ENCODE results near the gene NAXD.
"Not testable (repeated sequence)": the region's sequence is repeated elsewhere in the genome, so short reads cannot be mapped to it uniquely, and the experiment has no call there.

NAXD gene

DNA sequence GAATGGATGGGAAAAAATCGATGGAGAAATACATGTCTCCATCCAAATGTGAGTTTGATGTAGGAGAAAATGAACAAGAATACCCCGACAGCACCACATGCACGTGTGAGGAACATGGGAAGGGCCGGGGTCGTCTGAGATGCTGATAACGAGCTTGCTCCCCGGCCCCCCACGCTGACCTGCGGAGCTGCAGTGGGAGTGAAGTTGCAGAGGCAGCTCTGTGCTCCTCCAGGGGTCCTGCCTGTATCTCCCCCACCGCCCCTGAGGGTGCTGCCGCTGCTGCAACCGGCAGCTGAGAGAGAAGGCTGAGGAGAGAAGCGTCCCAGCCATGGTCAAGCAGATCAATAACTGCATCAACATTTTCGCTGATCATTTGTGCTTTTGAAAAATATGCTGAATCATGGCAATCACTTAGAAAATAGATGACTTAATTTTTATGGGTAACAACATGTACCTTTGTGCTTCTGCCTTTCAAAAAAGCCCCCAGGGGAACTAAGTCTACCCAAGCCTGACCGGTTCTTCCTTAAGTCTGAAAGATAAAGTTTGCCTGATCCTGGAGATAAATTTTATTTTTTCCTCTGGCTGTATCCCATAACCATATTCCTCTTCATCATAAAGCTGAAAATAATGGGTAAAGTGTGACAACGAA is 18.2 kb upstream of the NAXD start:
- DNase-seq: no peak

DNA sequence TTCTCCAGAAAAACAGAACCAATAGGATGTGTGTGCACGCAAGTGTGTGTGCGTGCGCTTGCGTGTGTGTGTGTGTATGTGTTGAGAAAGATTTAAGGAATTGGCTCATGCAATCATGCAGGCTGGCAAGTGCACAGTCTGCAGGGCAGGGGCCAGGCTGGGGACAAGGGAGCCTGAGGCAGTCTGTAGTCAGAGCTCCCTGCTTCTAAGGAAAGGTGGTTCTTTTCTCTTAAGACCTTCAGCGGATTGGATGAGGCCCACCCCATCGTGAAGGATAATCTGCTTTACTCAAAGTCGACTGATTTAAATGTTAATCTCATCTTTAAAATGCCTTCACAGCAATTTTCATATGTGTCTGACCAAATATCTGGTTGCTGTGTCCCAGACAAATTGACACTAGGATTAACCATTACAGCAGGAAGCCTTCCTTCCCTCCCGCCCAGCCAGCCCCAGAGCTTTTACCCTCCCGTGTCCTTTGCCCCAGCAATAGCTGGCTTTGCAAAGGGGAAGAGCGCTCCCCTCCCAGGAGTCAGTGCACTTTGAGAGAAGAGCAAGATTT is 15.0 kb upstream of the NAXD start:
- DNase-seq: no peak

DNA sequence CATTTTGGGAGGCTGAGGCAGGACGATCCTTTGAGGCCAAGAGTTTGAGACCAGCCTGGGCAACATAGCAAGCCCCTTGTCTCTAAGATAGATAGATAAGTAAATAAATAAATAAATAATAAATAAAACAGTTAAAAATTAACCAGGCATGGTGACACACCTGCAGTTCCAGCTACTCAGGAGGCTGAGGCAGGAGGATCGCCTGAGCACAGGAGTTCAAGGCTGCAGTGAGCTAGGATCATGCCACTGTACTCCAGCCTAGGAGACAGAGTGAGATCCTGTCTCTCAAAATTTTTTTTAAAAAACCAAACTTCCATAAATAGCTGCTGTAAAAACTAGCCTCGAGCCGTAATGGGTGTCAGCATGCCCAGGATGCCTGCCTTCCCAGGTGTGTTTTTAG is 14.4 kb upstream of the NAXD start:
- no peak for DNase-seq

DNA sequence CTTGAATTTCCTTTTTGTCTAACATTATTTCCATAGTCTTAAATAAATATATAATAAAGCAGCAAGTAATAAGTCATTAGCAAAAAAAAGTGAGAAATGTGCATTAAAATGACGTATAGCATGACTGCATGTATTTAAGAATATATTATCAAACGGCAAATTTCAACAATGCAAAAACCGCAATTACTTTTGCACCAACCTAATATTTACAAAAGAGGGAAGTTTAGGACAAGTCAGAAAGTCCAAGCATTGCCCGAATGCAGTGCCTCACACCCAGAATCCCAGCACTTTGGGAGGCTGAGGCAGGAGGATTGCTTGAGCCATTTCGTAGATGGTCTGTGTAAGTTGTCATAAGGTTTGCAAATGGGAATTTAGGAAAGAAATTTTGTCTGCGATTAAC is 10.2 kb upstream of the NAXD start:
- no peak for DNase-seq

DNA sequence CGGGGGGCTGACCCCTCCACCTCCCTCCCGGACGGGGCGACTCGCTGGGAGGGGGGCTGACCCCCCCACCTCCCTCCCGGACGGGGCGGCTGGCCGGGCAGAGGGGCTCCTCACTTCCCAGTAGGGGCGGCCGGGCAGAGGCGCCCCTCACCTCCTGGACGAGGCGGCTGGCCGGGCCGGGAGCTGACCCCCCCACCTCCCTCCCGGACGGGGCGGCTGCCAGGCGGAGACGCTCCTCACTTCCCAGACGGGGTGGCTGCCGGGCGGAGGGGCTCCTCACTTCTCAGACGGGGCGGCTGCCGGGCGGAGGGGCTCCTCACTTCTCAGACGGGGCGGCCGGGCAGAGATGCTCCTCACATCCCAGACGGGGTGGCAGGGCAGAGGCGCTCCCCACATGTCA is 9.1 kb upstream of the NAXD start:
- not testable (repeated sequence) for DNase-seq

DNA sequence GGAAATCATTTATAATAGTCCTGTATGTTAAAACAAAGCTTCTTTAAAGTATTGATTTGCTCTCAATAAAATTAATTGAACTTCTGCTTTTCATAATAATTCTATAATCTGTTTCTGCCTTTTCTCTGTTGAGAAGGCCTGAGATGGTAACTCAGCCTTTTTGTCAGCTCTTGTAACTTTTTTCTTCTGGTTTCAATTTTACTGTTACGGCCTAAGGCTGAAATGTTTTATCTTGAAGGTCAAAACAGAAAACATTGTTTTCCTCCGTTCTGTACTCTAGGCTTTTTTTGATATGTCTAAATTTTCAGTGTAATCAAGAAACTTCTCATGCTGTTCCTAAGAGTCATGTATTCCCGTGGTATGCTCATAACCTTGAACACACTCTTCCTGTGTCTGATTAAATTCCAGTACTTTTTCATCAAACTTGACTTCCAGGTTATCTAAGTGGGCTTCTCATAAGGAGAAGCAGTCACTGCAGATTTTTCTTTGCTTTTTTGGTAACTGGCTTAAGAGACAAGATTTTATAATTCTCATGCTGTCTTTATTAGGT is 7.6 kb upstream of the NAXD start:
- no peak for DNase-seq

DNA sequence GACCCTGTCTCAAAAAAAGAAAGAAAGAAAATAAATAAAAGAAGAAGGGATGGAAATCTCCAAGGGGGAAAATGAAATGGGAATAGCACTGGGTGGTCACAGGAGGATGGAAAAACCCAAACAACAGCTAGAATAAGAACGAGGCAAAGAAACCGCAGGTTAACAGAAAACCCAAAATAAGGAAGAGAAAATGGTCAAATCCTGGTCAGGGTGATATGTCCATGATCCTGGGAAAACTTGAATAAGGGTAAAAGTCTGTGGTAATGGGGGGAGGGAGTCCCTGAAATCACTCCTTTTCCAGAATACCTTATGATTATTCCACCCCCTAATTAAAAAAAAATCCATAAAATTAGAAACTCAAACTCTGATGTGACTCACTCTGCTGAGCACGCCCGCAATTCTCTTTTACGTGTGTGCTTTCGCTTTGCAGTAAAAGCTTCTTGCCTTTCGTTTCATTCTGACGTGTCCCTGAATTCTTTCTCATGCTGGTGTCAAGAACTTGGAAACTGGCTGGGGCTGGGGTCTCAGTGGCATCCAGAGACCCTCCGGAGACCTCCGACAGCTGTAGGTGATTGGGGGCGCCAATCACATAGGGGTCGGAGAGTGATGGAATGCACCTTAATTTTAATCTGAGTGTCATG is 4.3 kb upstream of the NAXD start:
- no peak for DNase-seq

DNA sequence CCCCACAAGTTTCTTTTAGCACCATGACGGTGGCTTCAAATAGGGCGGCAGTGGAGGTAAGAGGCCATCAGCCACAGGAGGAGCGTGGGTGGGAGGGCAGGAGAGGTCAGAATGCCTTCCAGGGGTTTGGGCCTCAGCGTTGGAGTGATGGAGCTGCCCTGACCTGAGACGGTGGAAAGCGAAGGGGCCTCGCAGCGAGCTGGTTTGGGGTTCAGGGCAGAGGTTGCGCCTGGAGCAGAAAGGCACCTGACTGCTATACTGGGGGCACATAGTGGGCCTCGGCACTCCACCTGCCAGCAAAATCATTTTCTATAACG is 382 bp upstream of the NAXD start:
- DNase-seq: no peak

DNA sequence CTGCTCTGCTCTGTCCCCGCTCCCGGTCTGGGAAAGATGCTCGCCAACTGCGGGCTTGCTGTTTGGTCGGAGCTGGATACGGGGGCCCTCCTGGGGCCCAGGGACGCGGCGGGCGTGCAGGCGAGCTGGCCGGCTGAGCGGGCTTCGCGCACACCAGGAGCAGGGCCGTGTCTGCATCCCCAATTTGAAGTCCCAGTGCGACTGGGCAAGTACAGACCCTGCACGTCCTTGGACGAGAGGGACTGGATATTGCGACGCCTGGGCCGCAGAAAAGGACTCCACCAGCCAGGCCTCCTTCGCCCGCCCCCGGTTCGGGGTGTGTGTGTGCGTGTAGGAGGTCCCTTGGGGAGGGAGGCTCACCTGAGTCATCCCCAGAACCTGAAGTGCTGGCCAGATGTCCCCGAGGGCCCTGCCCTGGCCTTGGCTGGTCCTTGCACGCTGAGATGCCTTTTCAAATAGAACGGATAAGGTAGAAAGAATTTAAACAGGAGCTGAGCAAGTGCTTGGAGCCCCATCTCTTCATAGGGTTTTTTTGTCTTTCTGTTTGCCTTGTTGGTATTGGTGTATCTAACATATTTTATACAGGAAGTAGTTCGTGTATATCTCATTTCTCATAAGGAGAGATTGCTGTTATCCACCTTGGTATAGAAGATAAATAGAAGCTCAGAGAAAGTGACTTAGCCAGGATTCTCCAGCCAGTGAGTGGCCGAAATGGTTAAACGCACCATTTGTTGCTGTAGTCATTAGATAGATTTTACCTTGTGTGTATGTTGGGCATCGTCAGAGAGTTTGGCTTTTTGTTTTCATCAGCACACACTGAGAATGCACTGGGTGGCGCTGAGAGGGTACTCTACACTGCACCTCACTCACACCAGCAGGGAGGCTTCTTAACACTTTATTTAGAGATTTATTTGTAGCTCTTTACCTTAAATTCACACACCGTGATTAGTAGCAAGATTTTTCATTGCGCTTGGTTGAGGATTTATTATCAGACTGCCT is 1.1 kb downstream of the NAXD start:
- DNase-seq: no peak

DNA sequence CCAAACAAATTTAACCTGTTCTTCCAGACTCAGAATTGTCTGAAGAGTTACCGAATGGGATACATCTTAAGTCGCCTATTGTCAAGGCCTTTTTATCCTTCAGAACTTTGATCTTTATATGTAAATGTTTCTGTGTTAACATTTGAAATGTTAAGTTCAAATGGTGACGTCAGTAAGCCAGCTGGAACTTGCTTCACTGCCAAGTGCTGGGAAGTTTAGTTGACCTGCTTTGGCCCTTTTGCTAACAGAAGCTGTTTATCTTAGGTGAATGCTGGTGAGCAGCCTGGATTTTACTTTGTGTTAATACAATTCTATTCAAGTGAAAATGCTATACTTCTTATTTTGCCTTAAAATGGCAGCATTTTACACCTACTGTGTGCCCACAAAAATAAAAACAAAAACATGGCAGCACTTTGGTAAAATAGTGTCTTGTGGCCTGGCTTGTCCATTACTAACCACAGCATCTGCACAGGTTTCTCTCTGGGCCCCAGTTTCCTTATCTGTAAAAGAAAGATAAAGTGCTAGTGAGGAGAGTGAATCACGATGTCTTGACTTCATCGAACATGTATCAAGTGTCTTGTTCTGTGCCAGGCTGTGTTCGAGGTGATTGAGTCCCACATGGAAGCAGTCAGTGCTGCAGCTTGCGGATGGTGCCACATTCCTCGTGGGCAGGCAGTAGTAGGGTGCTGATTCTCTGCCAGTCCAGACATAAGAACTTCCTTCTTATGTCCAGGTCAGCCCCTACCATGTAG is 2.2 kb downstream of the NAXD start:
- no peak for DNase-seq

DNA sequence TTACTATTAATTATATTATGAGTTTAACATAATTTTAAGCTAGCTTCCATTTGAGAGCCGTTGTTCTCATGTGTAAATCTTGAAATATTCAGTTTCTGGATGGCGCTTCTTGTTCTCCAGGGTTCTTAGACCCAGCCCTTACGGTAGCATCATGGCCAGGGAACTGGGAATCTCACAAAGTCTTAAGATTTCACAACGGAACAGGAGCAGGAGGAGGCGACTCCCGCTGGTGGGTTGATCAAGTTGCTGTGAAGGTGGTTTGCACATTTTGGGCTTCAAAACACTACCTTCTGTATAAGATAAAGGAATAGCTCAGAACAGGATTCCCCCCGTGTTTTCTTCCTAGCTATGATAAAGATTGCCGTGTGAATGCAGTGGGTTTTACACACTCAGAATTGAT is 2.8 kb downstream of the NAXD start:
- DNase-seq: no peak

DNA sequence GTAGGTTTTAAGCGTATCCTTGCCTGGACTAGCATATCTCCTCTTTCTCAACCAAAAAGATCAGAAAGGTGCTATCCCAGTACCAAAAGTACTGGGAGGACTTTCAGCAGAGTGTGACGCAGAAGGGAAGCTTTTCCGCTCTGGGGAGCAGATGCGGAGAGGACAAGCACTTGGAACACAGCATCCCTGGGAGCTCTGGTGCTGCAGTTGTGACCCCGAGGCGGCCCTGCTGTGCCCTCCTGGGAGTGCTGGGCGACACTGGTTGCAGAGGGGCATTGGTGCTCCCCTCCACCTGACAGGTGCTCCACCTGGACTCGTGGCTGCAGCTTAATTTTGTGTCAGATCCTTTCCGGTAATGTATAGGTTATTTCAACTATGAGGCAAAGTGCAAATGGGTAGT is 3.4 kb downstream of the NAXD start:
- DNase-seq: no peak

DNA sequence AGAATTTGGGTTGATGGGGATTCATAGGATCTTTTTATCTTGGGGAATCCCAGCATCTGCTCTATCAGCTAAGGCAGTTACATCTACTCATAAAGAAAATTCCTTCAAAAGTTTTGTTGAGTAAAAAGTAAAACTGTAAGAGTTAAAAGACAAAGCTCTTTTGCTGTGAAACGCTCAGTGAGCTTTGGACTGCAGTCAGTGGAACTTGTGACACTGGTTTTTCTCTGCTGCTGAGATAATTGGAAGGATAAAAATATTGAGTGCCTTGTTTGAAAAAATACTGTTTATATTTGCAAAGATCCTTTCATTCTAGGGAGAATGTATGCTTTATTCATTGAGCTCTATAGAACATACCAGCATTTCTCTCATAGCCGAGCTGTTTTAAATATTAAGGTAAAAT is 5.3 kb downstream of the NAXD start:
- no peak for DNase-seq

DNA sequence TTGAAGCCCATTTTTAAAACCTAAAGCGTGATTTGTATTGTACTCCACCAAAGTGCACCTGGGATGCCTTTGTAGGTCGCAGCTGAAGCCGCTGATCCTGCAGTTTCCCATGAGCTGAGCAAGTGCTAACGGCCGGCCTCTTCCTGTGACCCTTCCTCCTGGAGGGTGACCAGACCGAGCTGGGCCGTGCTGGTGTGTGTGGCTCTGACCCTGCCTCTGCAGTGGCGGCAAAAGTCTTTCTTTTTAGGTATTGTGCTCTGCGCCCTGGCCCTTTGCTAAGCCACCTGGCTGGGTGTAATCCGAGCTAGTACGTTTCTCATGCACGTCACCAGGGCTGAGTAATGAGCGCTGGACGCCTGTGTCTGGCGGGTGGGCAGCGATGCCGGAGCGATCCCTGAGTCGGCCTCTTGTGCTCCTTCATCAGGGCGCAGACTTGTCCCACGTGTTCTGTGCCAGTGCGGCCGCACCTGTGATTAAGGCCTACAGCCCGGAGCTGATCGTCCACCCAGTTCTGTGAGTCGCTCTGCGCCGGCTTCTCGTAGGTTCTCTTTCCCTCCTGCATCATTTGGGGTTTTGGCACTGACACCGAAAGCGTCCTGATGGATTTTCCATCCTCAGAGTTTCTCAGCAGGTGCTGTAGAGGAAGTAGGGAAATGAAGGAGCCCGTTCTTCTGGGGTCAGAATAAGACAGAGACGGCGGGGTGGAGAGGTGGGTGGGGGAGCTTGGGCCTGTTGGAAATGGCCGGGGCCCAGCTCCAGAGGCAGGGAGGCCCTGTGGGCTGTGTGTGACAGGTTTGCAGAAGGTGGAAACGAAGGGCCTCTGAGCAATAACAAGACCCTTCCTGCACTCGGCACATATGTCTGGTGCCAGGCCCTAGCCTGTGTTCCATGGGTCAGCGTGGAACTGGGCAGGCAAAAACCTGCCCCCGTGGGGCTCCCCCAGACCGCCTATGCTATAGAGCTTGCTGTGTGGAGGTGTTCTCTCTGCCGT is 9.7 kb downstream of the NAXD start:
- DNase-seq: no peak

DNA sequence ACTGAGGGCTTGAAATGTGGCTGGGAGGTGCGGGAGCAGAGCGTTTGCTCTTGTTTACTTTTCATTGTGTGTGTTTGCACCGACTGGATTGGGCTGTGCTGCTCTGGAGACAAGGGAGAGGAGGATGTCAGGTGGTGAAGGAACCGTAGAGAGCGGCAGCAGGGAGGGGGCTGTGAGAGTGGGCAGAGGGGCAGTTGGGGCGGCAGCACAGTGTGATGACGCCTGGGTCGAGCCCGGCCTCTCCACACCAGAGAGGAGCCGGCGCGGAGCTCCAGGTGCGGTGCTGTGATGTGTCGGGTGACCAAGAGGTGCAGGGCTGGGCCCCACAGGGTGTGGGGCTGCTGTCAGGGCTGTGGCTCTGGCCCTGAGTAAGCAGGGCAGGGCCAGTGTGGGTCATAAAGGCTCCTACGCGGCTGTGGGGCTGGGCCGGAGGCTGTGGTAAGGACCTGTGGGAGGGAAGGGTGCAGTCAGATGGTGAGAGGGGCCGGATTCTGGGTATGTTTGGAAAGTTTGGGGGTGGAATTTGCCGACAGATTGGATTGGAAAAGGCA is 10.5 kb downstream of the NAXD start:
- DNase-seq: no peak

DNA sequence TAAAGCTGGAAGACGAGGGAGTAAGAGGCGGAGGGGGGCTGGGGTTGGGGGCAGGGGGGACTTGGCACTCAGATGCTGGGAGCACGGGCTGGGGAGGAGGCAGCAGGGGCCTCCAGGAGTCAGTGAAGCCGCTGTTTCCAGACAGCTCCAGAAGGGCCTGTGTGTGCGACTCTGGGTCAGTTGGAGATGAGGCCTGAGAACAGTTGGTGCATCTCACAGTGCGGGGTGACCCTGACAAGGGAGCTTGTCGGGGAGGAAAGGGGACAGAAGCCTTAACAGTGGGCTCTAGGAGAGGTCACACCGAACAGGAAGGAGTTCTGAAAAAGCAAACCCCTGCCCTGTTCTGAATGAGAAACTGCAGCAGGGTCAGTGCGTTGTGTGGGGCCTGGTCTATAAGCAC is 11.2 kb downstream of the NAXD start:
- DNase-seq: no peak

DNA sequence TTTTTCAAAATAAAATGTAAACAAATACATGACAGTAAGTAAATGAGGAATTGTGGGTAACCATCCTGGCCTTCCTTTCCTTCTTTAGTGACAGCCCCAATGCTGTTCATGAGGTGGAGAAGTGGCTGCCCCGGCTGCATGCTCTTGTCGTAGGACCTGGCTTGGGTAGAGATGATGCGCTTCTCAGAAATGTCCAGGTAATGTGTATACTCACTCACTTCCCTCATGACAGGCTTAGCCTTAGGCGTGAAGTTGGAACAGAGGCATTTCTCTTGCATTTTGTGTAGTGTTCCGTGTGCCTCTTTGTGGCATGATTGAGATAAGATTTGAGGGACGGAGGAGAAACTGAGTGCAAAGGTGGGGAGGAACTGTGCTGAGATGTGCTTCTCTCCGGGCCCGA is 12.0 kb downstream of the NAXD start:
- DNase-seq: no peak

DNA sequence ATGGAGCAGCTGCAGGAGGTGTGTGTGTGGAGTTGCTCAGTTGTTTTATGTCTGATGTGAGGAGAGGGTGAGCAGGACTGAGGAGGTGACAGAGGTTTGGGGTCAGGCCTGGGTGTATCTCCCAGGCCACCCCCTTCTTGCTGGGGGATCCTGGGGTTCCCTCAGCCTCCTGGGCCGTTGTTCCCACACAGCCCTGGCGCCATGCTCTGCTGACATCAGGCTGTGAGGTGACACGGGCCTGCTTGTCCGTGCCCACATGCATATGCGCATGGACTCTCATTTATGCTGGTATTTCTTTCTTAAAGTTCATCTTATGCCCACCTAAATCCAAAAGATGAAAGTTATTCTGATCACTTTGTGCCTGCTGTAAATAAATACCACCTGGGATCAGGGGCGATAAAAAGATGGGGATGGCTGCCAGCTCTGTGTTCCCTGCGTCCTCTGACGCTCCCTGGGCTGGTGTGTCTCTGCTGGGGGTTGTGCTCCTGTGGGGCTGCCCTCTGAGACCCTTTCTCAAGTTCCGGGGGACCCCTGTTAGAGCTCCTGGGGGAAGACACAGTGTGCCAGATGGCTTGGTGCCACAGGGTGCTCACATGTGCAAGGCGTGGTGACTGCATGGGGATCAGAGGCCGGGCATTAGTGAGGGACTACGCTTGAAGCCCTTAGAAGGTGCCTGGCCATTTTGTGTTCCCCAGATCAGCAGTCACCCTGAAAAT is 12.6 kb downstream of the NAXD start:
- DNase-seq: no peak

DNA sequence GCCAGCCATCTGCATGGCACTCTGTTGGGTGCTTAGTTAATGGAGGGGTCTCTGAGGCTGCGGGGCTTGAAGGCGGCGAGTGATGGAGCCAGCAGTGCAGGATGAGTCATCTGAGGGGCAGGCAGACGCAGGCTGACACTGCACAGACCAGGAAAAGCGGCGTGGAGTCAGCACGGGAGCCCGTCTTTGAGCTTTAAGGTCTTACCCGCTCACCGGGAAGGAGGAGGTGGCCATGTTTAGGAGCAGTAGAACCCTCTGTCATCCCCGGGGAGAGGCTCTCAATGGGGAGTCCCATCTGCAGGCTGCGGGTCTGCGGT is 13.1 kb downstream of the NAXD start:
- DNase-seq: no peak

DNA sequence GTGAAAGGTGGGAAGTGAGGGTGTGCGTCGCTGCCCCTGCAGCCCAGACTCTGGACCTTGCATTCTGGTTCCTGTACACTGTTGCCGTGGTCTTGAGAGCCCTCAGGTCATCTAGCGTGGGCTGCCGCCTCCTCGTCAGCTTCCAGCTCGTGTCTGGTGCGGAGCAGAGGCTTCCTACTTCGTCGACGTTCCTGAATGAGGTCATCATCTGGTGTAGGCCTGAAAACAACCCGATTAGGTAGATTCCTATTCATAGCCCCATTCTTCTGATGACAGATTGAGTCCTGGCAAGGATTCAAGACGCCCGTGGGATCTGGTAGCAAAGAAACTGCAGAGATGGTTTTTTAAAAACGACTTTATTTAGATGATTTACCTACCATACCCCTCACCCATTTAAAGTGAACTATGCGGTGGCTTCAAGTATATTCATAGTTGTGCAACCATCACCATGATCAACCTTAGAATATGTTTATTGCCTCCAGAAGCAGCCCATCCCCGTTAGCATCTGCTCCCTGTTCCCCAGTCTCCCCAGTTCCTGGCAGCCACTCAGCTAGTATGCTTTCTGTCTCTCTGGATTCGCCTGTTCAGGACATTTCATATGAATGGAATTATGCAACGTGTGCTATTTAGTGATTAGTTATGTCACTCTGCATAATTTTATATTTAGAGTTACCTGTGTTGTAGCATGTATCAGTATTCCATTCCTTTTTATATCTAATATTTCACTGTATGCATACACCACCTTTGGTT is 13.8 kb downstream of the NAXD start:
- no peak for DNase-seq

Measured in right forelimb (tissue), 1 donor.